Coronary artery (tissue), 2 donors: ENCODE measurements around the gene SLC22A3.
"Not testable (repeated sequence)": the region's sequence is repeated elsewhere in the genome, so short reads cannot be mapped to it uniquely, and the experiment has no call there.

Source experiments
- DNase-seq: peaks from one replicate; pipeline ENCODE4 v3.0.0-alpha.2; 2017; ENCODE audit warnings: low spot score
- H3K27ac ChIP-seq, 2 donors: fragments of 200-600 bp; sonication (generic); one replicate each; pipeline ENCODE4 v1.5.1; 2016 to 2019
- H3K4me3 ChIP-seq: fragments of 200-600 bp; sonication (generic); 2 replicates; pipeline ENCODE4 v1.5.1; 2016; ENCODE audit warnings: mild to moderate bottlenecking, moderate library complexity
- CTCF ChIP-seq: fragments of 200-600 bp; sonication (generic); IDR thresholded peaks from one replicate; pipeline ENCODE4 v1.5.1; 2019; ENCODE audit warnings: antibody characterized with exemption

Gene SLC22A3

GRCh38 chr6:160386869-160387530, 38.8 kb downstream of the SLC22A3 start:
- no peak for TF ChIP-seq CTCF
- Histone ChIP-seq H3K4me3 (peak overlapping the region; percentile 14), H3K27ac (peak overlapping the region; percentile 56 to 64)
- DNase-seq: no peak

GRCh38 chr6:160387916-160388643, 39.9 kb downstream of the SLC22A3 start:
- no peak for TF ChIP-seq CTCF
- Histone ChIP-seq H3K27ac (peak overlapping the region; percentile 56 to 64), H3K4me3 (no peak overlapping the region)
- no peak for DNase-seq

GRCh38 chr6:160388922-160389321, 40.7 kb downstream of the SLC22A3 start:
- Histone ChIP-seq H3K27ac (peak overlapping the region; percentile 9 to 65), H3K4me3 (no peak overlapping the region)
- no peak for DNase-seq
- TF ChIP-seq CTCF: no peak

GRCh38 chr6:160391419-160392116, 43.4 kb downstream of the SLC22A3 start:
- peak overlapping the region in 1 of 2 donors; percentile 61 for H3K27ac ChIP-seq
- H3K4me3 ChIP-seq: no peak overlapping the region
- no peak for DNase-seq
- no peak for TF ChIP-seq CTCF

- H3K27ac ChIP-seq, DNase-seq, H3K4me3 ChIP-seq: not testable (repeated sequence)
Measured at GRCh38 chr6:160393442-160393841, 45.3 kb downstream of the SLC22A3 start.

GRCh38 chr6:160393891-160394653, 45.9 kb downstream of the SLC22A3 start:
- no peak for TF ChIP-seq CTCF
- no peak overlapping the region for H3K4me3 ChIP-seq
- H3K27ac ChIP-seq: peak overlapping the region in 1 of 2 donors; percentile 81
- no peak for DNase-seq

- no peak for TF ChIP-seq CTCF
- no peak for DNase-seq
- Histone ChIP-seq H3K4me3 (no peak overlapping the region), H3K27ac (peak overlapping the region; percentile 32 to 81)
Measured at GRCh38 chr6:160394654-160395035, 46.5 kb downstream of the SLC22A3 start.
